ENCODE measurements around the gene MT4. TPM values are rescaled to one million over a fixed set of nuclear protein-coding genes. Genes with fewer than 3 reads are reported as not detected.

Gene MT4
- total RNA-seq, 1 donor from 2014 or later: not detected

GRCh38 chr16:56606071-56606475 lies 41.2 kb downstream of the MT4 start:
- Mint-ChIP-seq H3K27ac (no peak overlapping the region), H3K27me3 (peaks cover 46% of the 10 kb centered on the region), H3K4me1 (ENCODE audit: unreplicated experiment) (peaks cover 36% of the 10 kb centered on the region), H3K4me3 (no peak overlapping the region), H3K36me3 (no peaks in the 10 kb centered on the region), H3K9me3 (no peaks in the 10 kb centered on the region)
- no peak for DNase-seq (ENCODE audit: extremely low spot score, unreplicated experiment)
- no peak for TF ChIP-seq CTCF (conservative IDR thresholded peaks at IDR 0.05)

- H3K4me3 Mint-ChIP-seq: peak overlapping the region; percentile 27
- no peak for DNase-seq (ENCODE audit: extremely low spot score, unreplicated experiment)
- peaks cover 44% of the 10 kb centered on the region for H3K27me3 Mint-ChIP-seq
- no peak overlapping the region for H3K27ac Mint-ChIP-seq
- H3K36me3 Mint-ChIP-seq: no peaks in the 10 kb centered on the region
- peaks cover 40% of the 10 kb centered on the region for H3K4me1 Mint-ChIP-seq (ENCODE audit: unreplicated experiment)
- TF ChIP-seq CTCF (conservative IDR thresholded peaks at IDR 0.05): no peak
- no peaks in the 10 kb centered on the region for H3K9me3 Mint-ChIP-seq
Observed at GRCh38 chr16:56606476-56607108, 41.7 kb downstream of the MT4 start.

GRCh38 chr16:56607109-56607618 lies 42.3 kb downstream of the MT4 start:
- Mint-ChIP-seq H3K36me3 (no peaks in the 10 kb centered on the region), H3K27ac (peak overlapping the region; percentile 49), H3K4me1 (ENCODE audit: unreplicated experiment) (peaks cover 40% of the 10 kb centered on the region), H3K27me3 (peaks cover 38% of the 10 kb centered on the region), H3K9me3 (no peaks in the 10 kb centered on the region), H3K4me3 (peak overlapping the region; percentile 27)
- no peak for TF ChIP-seq CTCF (conservative IDR thresholded peaks at IDR 0.05)
- no peak for DNase-seq (ENCODE audit: extremely low spot score, unreplicated experiment)

- Mint-ChIP-seq H3K9me3 (no peaks in the 10 kb centered on the region), H3K4me1 (ENCODE audit: unreplicated experiment) (peaks cover 40% of the 10 kb centered on the region), H3K27ac (peak overlapping the region; percentile 49), H3K4me3 (peak overlapping the region; percentile 62), H3K36me3 (no peaks in the 10 kb centered on the region), H3K27me3 (peaks cover 39% of the 10 kb centered on the region)
- no peak for DNase-seq (ENCODE audit: extremely low spot score, unreplicated experiment)
- TF ChIP-seq CTCF (conservative IDR thresholded peaks at IDR 0.05): no peak
Observed at GRCh38 chr16:56607675-56608042, 42.8 kb downstream of the MT4 start.

- Mint-ChIP-seq H3K4me3 (peak within 1 kb of the TSS; percentile 86), H3K4me1 (ENCODE audit: unreplicated experiment) (peaks cover 40% of the 10 kb centered on the region), H3K27ac (peak within 1 kb of the TSS; percentile 62), H3K9me3 (no peaks in the 10 kb centered on the region), H3K27me3 (peaks cover 40% of the 10 kb centered on the region), H3K36me3 (no peaks in the 10 kb centered on the region)
- peak; percentile 84 for DNase-seq (ENCODE audit: extremely low spot score, unreplicated experiment)
- no peak for TF ChIP-seq CTCF (conservative IDR thresholded peaks at IDR 0.05)
Observed at GRCh38 chr16:56608043-56608875, 43.4 kb downstream of the MT4 start, which contains the start of gene MT2A. MT2A (plus strand) TSS chr16:56608584; CDS start chr16:56608656, 72 bp downstream.

Data from type B pancreatic cell (in vitro differentiated cells).